Endothelial cell of hepatic sinusoid (primary cell): ENCODE data around the gene ASPSCR1.
"Not testable (repeated sequence)": the region's sequence is repeated elsewhere in the genome, so short reads cannot be mapped to it uniquely, and the experiment has no call there.

Source experiments
- in situ Hi-C: cut with HindIII; loops from 2 replicates; pipeline ENCODE4 v1.10.0; 2017; ENCODE audit warnings: low sequenced_read_pairs

ASPSCR1 gene

GRCh38 chr17:81978524-81979298 is 1.3 kb downstream of the ASPSCR1 start:
- in situ Hi-C loops: loop anchor here (10.0 kb wide), 2 partner anchors 56 to 64 kb away; partner anchors contain the start of genes DCXR, PCYT2, RAC3 and SIRT7

DNA sequence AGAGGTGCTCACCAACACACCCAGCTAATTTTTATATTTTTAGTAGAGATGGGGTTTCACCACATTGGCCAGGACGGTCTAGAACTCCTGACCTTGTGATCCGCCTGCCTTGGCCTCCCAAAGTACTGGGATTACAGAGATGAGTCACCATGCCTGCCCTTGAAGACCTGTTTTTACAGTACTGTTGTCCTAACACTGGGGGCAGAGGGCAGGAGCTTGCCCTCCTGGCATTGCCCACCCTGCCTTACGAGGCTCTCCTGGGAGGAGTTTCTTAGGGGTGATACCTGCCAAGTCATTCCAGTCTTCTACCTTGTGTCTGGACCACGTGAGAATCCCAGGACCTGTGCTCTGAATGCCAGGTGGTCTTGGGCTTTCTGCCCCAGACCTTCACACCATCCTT is 2.7 kb downstream of the ASPSCR1 start:
- in situ Hi-C loops: no loop called here

DNA sequence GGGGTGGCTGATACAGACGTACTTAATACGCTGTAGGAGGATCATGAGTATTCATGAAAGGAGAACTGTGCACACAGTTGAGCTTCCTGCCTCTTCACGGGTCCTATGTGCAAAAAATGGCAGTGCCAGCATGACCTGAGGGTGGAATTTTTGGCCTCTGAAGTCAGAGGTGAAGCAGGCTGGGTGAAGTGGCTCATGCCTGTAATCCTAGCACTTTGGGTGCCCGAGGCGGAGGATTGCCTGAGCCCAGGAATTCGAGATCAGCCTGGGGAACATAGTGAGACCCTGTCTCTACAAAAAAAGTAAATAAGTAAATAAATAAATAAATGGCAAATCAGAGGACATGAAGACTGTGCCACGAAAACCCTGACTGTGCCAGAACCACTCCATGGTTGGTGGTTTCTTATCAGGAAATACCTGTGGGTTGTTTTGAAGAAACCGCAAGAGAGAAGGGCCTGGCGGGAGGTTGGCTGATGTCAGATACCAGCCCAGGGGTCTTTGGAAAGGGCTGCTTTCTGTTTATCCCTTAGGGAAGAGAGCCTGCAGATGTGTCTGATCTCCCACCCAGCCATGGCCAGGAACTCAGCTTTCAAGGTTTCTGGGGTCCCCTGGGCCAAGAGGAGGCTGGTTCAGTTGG is 3.4 kb downstream of the ASPSCR1 start:
- in situ Hi-C loops: no loop called here

DNA sequence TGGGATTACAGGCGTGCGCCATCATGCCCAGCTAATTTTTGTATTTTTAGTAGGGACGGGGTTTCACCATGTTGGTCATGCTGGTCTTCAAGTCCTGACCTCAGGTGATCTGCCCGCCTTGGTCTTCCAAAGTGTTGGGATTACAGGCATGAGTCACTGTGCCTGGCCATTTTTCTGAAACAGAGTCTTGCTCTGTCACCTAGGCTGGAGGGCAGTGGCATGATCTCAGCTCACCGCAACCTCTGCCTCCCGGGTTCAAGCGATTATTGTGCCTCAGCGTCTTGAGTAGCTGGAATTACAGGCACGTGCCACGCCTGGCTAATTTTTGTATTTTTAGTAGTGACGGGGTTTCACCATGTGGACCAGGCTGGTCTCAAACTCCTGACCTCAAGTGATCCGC is 4.1 kb downstream of the ASPSCR1 start:
- in situ Hi-C loops: not testable (repeated sequence)

GRCh38 chr17:81983011-81983638 is 5.7 kb downstream of the ASPSCR1 start:
- in situ Hi-C loops: no loop called here

DNA sequence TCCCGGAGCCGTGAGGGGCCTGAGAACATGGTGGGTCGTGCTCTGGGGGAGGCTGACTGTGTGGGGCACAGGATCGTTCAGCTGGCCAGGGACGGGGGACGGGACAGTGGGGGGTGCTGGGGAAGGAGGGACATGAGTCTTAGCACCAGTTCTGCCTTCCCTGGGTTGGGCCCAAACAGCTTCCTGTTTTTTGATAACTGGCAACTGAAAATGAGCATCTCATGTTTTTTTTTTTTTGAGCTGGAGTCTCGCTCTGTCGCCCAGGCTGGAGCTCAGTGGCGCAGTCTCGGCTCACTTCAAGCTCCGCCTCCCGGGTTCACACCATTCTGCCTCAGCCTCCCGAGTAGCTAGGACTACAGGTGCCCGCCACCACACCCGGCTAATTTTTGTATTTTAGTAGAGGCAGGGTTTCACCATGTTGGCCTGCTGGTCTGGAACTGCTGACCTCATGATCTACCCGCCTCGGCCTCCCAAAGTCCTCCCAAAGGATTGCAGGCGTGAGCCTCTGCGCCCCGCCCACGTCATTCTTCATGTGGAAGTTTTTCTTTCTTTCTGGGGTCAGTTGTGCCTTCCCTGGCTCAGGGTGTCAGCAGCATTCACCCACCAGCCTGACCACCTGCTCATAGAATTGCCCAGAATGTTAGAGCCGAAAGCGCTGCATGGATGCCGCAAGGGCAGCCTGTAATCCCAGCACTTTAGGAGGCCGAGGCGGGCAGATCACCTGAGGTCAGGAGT is 6.4 kb downstream of the ASPSCR1 start:
- in situ Hi-C loops: no loop called here

DNA sequence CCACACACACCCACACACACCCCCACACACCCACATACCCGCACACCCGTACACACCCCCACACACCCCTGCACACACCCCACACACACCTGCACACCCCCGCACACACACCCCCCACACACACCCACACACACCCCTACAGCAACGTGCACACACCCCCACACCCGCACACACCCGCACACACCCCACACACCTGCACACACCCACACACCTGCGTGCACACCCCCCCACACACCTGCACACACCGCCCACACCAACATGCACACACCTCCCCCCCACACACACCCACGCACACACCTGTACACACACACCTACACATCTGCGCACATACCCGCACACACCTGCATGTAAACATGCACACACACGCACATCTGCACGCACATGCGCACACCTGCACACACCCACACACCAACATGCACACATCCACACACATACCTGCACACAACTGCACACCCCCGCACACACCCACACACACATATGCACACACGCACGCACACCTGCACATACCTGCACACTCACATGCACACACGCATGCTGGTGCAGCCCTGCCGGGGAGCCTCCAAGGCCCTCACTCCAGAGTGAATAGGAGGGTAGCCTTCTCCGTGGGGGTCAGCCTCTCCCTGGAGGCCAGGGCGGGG is 7.5 kb downstream of the ASPSCR1 start:
- in situ Hi-C loops: no loop called here

GRCh38 chr17:81986606-81987005 is 9.2 kb downstream of the ASPSCR1 start:
- in situ Hi-C loops: no loop called here

DNA sequence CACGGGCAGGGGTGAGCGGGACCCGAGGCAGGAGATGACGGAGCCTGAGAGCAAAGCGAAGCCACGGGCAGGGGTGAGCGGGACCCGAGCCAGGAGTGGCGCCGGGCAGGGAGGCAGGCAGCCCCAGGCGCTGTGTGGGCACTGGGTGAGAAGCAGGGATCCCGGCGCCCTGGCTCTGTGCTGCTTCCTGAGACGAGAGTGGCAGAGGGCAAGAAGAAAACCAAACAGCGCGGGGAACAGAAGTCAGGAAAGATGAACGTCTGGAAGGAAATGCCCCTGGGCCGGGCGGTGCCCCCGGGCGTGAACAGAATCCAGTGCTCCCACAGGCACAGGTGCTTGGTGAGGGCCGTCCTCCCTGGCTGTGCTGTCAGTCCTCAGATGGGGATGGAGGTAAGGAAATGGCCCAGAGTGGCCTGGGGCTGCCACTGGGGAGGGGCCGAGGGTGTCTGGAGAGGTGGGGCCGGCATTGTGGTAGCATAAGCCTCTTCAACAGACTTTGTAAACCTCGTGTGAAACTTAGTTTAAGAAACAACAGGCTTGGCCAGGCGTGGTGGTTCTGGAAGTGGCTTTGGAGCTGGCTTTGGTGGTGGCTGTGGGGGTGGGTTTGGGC is 9.8 kb downstream of the ASPSCR1 start:
- in situ Hi-C loops: no loop called here

DNA sequence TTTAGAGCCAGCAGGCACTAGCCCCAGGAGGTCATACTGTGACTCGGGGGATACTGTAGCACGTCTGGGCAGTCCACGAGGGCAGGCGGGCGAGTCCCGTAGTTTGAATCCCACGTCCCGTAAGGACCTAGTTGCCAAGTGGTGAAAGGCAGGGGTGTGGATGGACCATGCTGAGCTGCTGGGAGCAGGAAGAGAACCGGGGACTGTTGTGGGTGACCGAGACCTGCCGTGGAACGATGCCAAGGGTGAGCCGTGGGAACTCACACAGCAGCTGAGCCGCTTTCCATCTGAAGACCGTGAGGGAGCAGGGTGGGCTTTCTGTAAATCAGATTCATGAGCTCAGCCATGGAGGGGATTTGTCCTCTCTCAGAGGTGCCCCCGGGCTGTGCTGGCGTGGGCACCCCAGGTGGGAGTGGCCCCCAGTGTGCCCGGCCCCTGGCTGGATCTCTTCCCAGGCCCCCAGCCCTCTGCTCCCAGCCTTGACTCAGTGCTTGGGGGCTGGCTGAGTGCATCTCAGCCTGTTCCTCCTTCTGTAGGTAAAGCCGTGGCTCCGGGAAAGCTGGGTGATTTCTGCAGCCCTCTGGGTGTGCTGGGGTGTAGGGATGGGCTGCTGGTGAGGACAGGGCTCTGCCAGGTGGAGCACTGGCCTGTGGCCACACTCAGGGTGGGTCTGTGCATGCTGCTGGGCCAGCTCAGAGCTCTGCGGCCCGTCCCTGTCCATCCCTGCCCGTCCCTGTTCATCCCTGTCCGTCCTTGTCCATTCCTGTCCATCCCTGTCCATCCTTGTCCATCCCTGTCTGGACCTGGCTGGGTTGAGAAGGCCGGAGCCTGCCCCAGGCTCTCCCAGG is 13.6 kb downstream of the ASPSCR1 start:
- in situ Hi-C loops: no loop called here

DNA sequence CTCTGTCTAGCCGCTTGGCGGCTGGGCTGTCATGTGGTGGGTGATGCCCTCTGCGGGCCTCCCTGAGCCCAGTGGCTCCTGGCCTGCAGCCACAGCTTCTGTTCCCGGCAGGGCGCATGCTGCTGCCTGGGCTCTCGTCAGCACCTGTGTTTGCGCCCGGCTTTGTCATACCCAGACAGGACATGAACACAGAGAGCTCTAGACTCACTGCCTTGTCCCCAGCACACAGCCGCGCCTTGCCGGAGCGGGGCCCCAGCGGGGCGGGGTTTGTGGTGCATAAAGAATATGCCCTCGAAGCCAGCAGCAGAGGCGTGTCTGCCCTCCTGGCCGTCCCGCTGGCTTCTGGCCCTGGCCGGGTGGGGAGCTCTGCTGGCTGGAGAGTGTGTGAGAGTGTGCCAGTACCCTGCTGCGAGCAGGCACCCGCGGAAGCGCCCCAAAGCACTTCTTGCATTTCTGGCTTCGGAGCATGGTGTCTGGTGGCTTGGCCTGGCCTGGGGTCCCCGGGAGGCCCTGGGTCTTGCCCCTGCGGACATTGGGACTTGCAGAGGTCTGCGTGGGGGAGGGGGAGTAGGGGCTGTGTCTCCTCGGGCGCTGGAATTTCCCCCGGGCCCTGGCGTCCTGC is 14.4 kb downstream of the ASPSCR1 start:
- in situ Hi-C loops: no loop called here

- in situ Hi-C loops: no loop called here
Observed at GRCh38 chr17:81992306-81993102, 15.1 kb downstream of the ASPSCR1 start.

DNA sequence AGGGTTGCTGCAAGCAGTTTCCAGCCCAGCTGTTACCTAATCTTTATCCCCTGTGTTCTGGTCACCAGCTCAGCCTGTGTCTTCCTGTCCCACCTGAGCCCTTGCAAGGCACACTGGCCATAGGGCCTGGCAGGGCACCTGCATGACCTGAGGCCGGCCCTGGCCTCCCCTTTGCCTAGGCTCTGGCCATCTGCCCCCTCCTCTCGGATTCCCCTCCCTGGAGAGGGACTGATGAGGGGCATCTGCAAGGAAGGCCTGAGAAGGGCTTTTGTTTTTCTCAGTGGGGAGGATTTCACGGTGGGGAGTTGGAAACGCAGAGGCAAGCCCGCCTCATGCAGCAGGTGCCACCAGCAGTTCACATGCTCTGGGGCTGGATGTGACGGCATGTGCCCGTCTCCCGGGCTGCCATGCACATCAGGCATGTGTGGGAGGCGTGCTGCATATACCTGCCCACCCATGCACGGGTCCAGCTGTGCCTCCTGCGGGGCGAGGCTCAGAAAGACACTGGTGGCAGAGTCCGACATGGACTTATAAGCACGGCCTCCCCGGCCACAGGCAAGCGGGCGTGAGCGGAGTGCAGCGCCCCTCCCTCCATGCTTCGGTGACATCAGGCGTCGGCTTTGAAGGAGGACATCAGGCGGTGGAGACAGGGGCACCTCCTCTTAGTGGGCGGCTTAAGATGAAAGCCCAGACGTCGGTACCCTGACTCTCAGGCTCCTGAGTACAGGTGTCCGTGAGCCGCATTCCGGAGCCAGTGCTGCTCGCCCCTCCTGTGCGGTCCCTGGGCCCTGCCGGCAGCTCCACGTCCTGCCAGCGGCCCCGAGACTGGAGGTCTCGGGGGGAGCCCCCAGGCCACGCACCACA is 16.5 kb downstream of the ASPSCR1 start:
- in situ Hi-C loops: no loop called here

GRCh38 chr17:81994593-81995462 is 17.4 kb downstream of the ASPSCR1 start:
- in situ Hi-C loops: no loop called here

GRCh38 chr17:81995463-81996231 is 18.2 kb downstream of the ASPSCR1 start:
- in situ Hi-C loops: no loop called here
